HepG2 (cell line): ENCODE data around the gene TIAM2.

Experiments
- CHD2 ChIP-seq: IDR thresholded peaks from 2 replicates; pipeline ENCODE4 v1.6.1; 2011; ENCODE audit warnings: low read depth, low read length, improper control_type of control experiment
- KDM3A ChIP-seq: IDR thresholded peaks from 2 replicates; pipeline ENCODE4 v1.6.1; 2018; ENCODE audit warnings: low read depth, missing compliant biosample characterization
- NCOA2 ChIP-seq: sonication (generic); formaldehyde crosslinking; IDR thresholded peaks from 2 replicates; pipeline ENCODE4 v1.8.0; 2022; ENCODE audit warnings: inconsistent platforms

GRCh38 chr6:155292711-155293110, 297.6 kb downstream of the TIAM2 start:
- TF ChIP-seq CHD2: no peak
- no peak for TF ChIP-seq KDM3A (CRISPR knock-in tag)
- no peak for TF ChIP-seq NCOA2 (CRISPR knock-in tag)
